Measurements from ENCODE around the gene C12orf43.
A peak's percentile ranks its signal among the peaks of the same experiment; 100 is the strongest.

The C12orf43 gene

GRCh38 chr12:121026274-121027045 lies 10.2 kb upstream of the C12orf43 start:
- DNase-seq, result no peak

GRCh38 chr12:121025442-121026226 lies 9.3 kb upstream of the C12orf43 start:
- no peak for DNase-seq

GRCh38 chr12:121023799-121024198 lies 7.5 kb upstream of the C12orf43 start:
- no peak for DNase-seq

GRCh38 chr12:121022713-121023112 lies 6.4 kb upstream of the C12orf43 start:
- no peak for DNase-seq

GRCh38 chr12:121021754-121022153 lies 5.5 kb upstream of the C12orf43 start:
- DNase-seq, result no peak

- no peak for DNase-seq
Observed at GRCh38 chr12:121018860-121019617, 2.8 kb upstream of the C12orf43 start.

- DNase-seq, result no peak
Observed at GRCh38 chr12:121017966-121018491, 1.7 kb upstream of the C12orf43 start.

- DNase-seq, result no peak
Observed at GRCh38 chr12:121013715-121014114, 2.6 kb downstream of the C12orf43 start.

- no peak for DNase-seq
Observed at GRCh38 chr12:121011820-121012219, 4.5 kb downstream of the C12orf43 start.

GRCh38 chr12:121010860-121011259 lies 5.4 kb downstream of the C12orf43 start:
- DNase-seq, result no peak

GRCh38 chr12:121009741-121010140 lies 6.5 kb downstream of the C12orf43 start:
- no peak for DNase-seq

GRCh38 chr12:121008347-121009098 lies 7.8 kb downstream of the C12orf43 start:
- DNase-seq, result no peak

GRCh38 chr12:121005346-121005815 lies 10.9 kb downstream of the C12orf43 start:
- peak; percentile 15 for DNase-seq

GRCh38 chr12:121004253-121004815 lies 12.0 kb downstream of the C12orf43 start:
- DNase-seq, result no peak

GRCh38 chr12:121003650-121004049 lies 12.6 kb downstream of the C12orf43 start:
- no peak for DNase-seq

- DNase-seq, result no peak
Observed at GRCh38 chr12:121001841-121002483, 14.3 kb downstream of the C12orf43 start.

GRCh38 chr12:121001060-121001459 lies 15.2 kb downstream of the C12orf43 start:
- DNase-seq, result no peak

- no peak for DNase-seq
Observed at GRCh38 chr12:121000530-121000929, 15.8 kb downstream of the C12orf43 start.

GRCh38 chr12:120999191-121000120 lies 16.8 kb downstream of the C12orf43 start:
- no peak for DNase-seq

GRCh38 chr12:120998435-120998834 lies 17.9 kb downstream of the C12orf43 start:
- no peak for DNase-seq

Data from NCI-H1436 (cell line).